ENCODE data around the gene PLCL1.

PLCL1 gene

GRCh38 chr2:197994751-197995150, 190.4 kb downstream of the PLCL1 start:
- no peak for TF ChIP-seq CTCF (IDR thresholded peaks at IDR 0.05; ENCODE audit: low read depth, low read length)
- H3K4me3 ChIP-seq (replicated peaks in 1 of 2; ENCODE audit: low read depth in 2 of 2, low read length in 2 of 2) = no peak overlapping the region
- DNase-seq (ENCODE audit: low read depth in 2 of 2) = no peak

- DNase-seq (ENCODE audit: low read depth in 2 of 2) = no peak
- TF ChIP-seq CTCF (IDR thresholded peaks at IDR 0.05; ENCODE audit: low read depth, low read length) = no peak
- H3K4me3 ChIP-seq (replicated peaks in 1 of 2; ENCODE audit: low read depth in 2 of 2, low read length in 2 of 2) = no peak overlapping the region
Observed at GRCh38 chr2:197996583-197996982, 192.2 kb downstream of the PLCL1 start.

GRCh38 chr2:197997083-197997541, 192.7 kb downstream of the PLCL1 start:
- H3K4me3 ChIP-seq (replicated peaks in 1 of 2; ENCODE audit: low read depth in 2 of 2, low read length in 2 of 2) = no peak overlapping the region
- TF ChIP-seq CTCF (IDR thresholded peaks at IDR 0.05; ENCODE audit: low read depth, low read length) = no peak
- no peak for DNase-seq (ENCODE audit: low read depth in 2 of 2)

- no peak overlapping the region for H3K4me3 ChIP-seq (replicated peaks in 1 of 2; ENCODE audit: low read depth in 2 of 2, low read length in 2 of 2)
- DNase-seq (ENCODE audit: low read depth in 2 of 2) = no peak
- TF ChIP-seq CTCF (IDR thresholded peaks at IDR 0.05; ENCODE audit: low read depth, low read length) = no peak
Observed at GRCh38 chr2:197998702-197999101, 194.3 kb downstream of the PLCL1 start.

GRCh38 chr2:198000417-198000816, 196.0 kb downstream of the PLCL1 start:
- DNase-seq (ENCODE audit: low read depth in 2 of 2) = no peak
- TF ChIP-seq CTCF (IDR thresholded peaks at IDR 0.05; ENCODE audit: low read depth, low read length) = no peak
- no peak overlapping the region for H3K4me3 ChIP-seq (replicated peaks in 1 of 2; ENCODE audit: low read depth in 2 of 2, low read length in 2 of 2)

DNA sequence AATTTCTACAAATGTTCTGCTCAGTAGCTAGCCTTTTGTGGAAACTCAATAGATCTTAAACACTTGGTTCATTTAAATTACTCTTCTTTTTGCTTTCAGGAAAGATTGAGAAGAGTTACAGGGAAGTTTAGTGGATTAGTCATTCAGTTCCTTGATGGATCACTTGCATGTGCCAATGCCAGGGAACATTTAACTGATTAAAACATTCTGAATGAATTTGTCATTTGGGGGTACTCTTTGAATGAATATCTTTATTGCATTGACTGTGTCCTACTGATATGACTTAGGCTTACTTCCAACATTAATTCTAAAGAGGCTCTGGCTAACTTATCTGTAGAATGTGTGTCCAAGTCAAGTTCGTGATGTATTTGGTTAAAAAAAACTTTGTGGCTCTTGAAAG, 199.8 kb downstream of the PLCL1 start:
- H3K4me3 ChIP-seq (replicated peaks in 1 of 2; ENCODE audit: low read depth in 2 of 2, low read length in 2 of 2) = no peak overlapping the region
- no peak for TF ChIP-seq CTCF (IDR thresholded peaks at IDR 0.05; ENCODE audit: low read depth, low read length)
- DNase-seq (ENCODE audit: low read depth in 2 of 2) = peak; percentile 11 to 34
